ENCODE results near the gene CNTN4. TPM values are rescaled to one million over a fixed set of nuclear protein-coding genes. Genes with fewer than 3 reads are reported as not detected.

CNTN4 gene
- polyA plus RNA-seq, 1 donor (not counting 4 experiments of a cell fraction or from before 2014, with no cell fraction given), result not detected

DNA sequence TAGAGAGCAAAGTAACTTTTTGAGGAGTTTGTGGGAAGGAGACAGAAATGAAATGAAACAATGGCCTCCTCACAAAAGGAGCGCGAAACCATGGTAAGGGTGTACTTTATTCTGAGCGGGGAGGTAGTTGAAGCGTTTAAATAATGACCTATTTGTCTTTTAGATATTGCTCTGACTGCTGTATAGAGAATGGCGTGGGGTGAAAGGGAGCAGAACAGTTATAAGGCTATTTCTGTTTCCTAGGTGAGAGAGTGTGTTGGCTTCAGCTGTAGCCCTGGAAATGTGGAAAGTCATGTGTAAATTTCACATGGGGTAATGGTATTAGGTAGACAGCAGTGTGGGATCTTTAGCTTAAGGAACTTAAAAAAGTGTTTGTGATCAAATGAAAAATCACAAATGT is 54.9 kb downstream of the CNTN4 start:
- Histone ChIP-seq H3K9ac (ENCODE audit: control insufficient read depth, extremely low read depth, insufficient read depth, low read length) (no peak overlapping the region), H3K9me1 (ENCODE audit: control insufficient read depth, extremely low read depth, insufficient read depth, low read length) (no peaks in the 10 kb centered on the region), H4K20me1 (ENCODE audit: control insufficient read depth, extremely low read depth, insufficient read depth, low read length) (no peaks in the 10 kb centered on the region), H3K4me1 (ENCODE audit: control insufficient read depth, extremely low read depth, insufficient read depth, low read length) (peaks cover 5% of the 10 kb centered on the region), H3K79me2 (ENCODE audit: control insufficient read depth, insufficient read depth, low read length) (no peaks in the 10 kb centered on the region), H2AFZ (ENCODE audit: control insufficient read depth, low read length) (no peak overlapping the region), H3K36me3 (ENCODE audit: control insufficient read depth in 2 of 2, extremely low read depth in 1 of 2, insufficient read depth in 2 of 2, low read length in 2 of 2) (no peaks in the 10 kb centered on the region), H3K27ac (ENCODE audit: control insufficient read depth, insufficient read depth, low read length) (no peak overlapping the region), H3K9me3 (ENCODE audit: control insufficient read depth, low read depth, low read length) (no peaks in the 10 kb centered on the region), H3K27me3 (ENCODE audit: control insufficient read depth, extremely low read depth, insufficient read depth, low read length) (no peaks in the 10 kb centered on the region), H3K4me2 (ENCODE audit: control insufficient read depth, extremely low read depth, insufficient read depth, low read depth, low read length) (no peak overlapping the region), H3K4me3 (ENCODE audit: control insufficient read depth in 2 of 3, extremely low read depth in 1 of 3, insufficient read depth in 2 of 3, low read depth in 1 of 3, low read length in 3 of 3) (no peak overlapping the region)
- TF ChIP-seq EZH2 (IDR thresholded peaks at IDR 0.05; ENCODE audit: low read length), result no peak
- TF ChIP-seq, protein P1, sequence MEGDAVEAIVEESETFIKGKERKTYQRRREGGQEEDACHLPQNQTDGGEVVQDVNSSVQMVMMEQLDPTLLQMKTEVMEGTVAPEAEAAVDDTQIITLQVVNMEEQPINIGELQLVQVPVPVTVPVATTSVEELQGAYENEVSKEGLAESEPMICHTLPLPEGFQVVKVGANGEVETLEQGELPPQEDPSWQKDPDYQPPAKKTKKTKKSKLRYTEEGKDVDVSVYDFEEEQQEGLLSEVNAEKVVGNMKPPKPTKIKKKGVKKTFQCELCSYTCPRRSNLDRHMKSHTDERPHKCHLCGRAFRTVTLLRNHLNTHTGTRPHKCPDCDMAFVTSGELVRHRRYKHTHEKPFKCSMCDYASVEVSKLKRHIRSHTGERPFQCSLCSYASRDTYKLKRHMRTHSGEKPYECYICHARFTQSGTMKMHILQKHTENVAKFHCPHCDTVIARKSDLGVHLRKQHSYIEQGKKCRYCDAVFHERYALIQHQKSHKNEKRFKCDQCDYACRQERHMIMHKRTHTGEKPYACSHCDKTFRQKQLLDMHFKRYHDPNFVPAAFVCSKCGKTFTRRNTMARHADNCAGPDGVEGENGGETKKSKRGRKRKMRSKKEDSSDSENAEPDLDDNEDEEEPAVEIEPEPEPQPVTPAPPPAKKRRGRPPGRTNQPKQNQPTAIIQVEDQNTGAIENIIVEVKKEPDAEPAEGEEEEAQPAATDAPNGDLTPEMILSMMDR (optimal IDR thresholded peaks at IDR 0.05 in 1 of 3, IDR thresholded peaks at IDR 0.05 in 1 of 3, conservative IDR thresholded peaks at IDR 0.05 in 1 of 3; ENCODE audit: extremely low read depth in 1 of 3, insufficient read depth in 2 of 3, low read length in 3 of 3), result no peak
- dilution Hi-C loops (cut with MboI; ENCODE audit: extremely low pct_ligation_motif_present, low sequenced_read_pairs), result no loop called here
- FAIRE-seq, result no peak
- DNase-seq (ENCODE audit: low read depth, low spot score), result no peak

DNA sequence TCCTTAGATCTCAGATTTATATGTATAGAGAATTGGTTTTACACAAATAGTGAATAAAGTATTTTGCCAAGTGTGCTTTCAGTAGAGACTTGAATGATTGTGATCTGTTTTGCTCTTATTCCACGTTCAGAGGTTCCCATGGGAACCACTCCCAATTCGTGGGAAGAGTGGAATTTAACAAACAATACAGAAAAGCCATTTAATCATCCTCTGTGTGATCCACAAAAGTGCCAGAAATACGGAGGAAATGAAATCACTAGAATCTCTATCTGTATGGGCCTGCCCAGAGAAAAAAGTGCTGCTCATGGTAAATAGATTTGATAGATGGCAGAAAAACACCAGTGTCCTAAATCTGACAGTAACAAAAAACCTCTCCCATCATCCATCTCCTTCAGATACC is 56.0 kb downstream of the CNTN4 start:
- no peak overlapping the region for H3K27ac ChIP-seq (ENCODE audit: control insufficient read depth, insufficient read depth, low read length)
- FAIRE-seq (no peak), DNase-seq (ENCODE audit: low read depth, low spot score) (no peak)
- H3K4me2 ChIP-seq (ENCODE audit: control insufficient read depth, extremely low read depth, insufficient read depth, low read depth, low read length), result no peak overlapping the region
- no peaks in the 10 kb centered on the region for H3K9me3 ChIP-seq (ENCODE audit: control insufficient read depth, low read depth, low read length)
- no peaks in the 10 kb centered on the region for H3K36me3 ChIP-seq (ENCODE audit: control insufficient read depth in 2 of 2, extremely low read depth in 1 of 2, insufficient read depth in 2 of 2, low read length in 2 of 2)
- no peak overlapping the region for H3K9ac ChIP-seq (ENCODE audit: control insufficient read depth, extremely low read depth, insufficient read depth, low read length)
- no peaks in the 10 kb centered on the region for H3K9me1 ChIP-seq (ENCODE audit: control insufficient read depth, extremely low read depth, insufficient read depth, low read length)
- TF ChIP-seq, protein P1 (optimal IDR thresholded peaks at IDR 0.05 in 1 of 3, IDR thresholded peaks at IDR 0.05 in 1 of 3, conservative IDR thresholded peaks at IDR 0.05 in 1 of 3; ENCODE audit: extremely low read depth in 1 of 3, insufficient read depth in 2 of 3, low read length in 3 of 3), result no peak
- TF ChIP-seq EZH2 (IDR thresholded peaks at IDR 0.05; ENCODE audit: low read length), result no peak
- no peaks in the 10 kb centered on the region for H3K27me3 ChIP-seq (ENCODE audit: control insufficient read depth, extremely low read depth, insufficient read depth, low read length)
- H3K4me1 ChIP-seq (ENCODE audit: control insufficient read depth, extremely low read depth, insufficient read depth, low read length), result peaks cover 5% of the 10 kb centered on the region
- dilution Hi-C loops (cut with MboI; ENCODE audit: extremely low pct_ligation_motif_present, low sequenced_read_pairs), result no loop called here
- H3K79me2 ChIP-seq (ENCODE audit: control insufficient read depth, insufficient read depth, low read length), result no peaks in the 10 kb centered on the region
- H4K20me1 ChIP-seq (ENCODE audit: control insufficient read depth, extremely low read depth, insufficient read depth, low read length), result no peaks in the 10 kb centered on the region
- no peak overlapping the region for H3K4me3 ChIP-seq (ENCODE audit: control insufficient read depth in 2 of 3, extremely low read depth in 1 of 3, insufficient read depth in 2 of 3, low read depth in 1 of 3, low read length in 3 of 3)
- no peak overlapping the region for H2AFZ ChIP-seq (ENCODE audit: control insufficient read depth, low read length)

All from keratinocyte (primary cell).